ENCODE results near the gene BICRA.
A peak's percentile ranks its signal among the peaks of the same experiment; 100 is the strongest.
"Not testable (repeated sequence)": the region's sequence is repeated elsewhere in the genome, so short reads cannot be mapped to it uniquely, and the experiment has no call there.

BICRA gene

GRCh38 chr19:47663911-47664771, 55.2 kb downstream of the BICRA start:
- peak; percentile 87 for DNase-seq

DNA sequence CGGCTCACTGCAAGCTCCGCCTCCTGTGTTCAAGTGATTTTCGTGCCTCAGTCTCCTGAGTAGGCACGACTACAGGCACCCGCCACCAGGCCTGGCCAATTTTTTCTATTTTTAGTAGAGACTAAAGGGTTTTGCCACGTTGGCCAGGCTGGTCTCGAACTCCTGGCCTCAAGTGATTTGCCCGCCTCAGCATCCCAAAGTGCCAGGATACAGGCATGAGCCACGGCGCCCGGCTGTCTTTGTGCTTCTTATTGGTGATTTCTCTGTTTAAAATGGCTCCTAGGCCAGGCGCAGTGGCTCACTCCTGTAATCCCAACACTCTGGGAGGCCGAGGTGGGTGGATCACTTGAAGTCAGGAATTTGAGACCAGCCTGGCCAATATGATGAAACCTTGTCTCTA, 59.6 kb downstream of the BICRA start:
- not testable (repeated sequence) for DNase-seq

- DNase-seq, result no peak
Measured at GRCh38 chr19:47670736-47671135, 61.8 kb downstream of the BICRA start.

DNA sequence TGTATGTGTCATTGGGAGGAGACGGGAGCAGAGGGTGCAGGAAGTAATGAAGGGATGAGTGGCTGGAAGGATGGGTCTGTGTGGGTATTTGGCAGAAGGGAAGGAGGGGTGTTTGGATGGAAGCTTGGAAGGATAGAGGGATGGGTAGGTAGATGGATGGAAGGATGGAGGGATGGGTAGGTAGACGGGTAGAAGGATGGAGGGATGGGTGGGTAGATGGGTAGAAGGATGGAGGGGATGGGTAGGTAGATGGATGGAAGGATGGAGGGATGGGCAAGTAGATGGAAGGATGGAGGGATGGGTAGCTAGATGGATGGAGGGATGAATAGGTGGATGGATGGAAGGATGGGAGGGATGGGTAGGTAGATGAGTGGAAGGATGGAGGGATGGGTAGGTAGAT, 62.6 kb downstream of the BICRA start:
- no peak for DNase-seq

GRCh38 chr19:47673426-47673825, 64.5 kb downstream of the BICRA start:
- no peak for DNase-seq

- no peak for DNase-seq
Measured at GRCh38 chr19:47674548-47674947, 65.6 kb downstream of the BICRA start.

- no peak for DNase-seq
Measured at GRCh38 chr19:47675271-47675670, 66.3 kb downstream of the BICRA start.

DNA sequence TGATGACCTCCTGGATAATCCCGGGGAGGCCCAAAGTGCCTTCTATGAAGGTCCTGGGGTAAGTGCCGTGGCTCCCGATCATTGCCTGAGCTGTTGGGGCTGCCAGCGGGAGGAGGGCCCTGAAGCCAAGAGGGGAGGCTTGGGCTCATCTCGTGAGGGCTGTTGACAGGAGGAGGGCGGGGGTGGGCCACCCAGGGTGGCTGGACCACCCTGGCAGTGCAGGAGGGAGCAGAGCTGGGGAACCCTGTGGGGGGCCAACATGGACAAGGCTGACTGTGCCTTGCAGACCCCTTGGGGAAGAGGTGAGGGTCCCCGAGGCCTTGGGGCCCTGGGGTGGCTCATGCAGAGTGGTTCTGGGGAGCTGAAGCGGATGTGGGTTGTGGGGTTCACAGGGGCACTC, 66.9 kb downstream of the BICRA start:
- DNase-seq, result no peak

DNA sequence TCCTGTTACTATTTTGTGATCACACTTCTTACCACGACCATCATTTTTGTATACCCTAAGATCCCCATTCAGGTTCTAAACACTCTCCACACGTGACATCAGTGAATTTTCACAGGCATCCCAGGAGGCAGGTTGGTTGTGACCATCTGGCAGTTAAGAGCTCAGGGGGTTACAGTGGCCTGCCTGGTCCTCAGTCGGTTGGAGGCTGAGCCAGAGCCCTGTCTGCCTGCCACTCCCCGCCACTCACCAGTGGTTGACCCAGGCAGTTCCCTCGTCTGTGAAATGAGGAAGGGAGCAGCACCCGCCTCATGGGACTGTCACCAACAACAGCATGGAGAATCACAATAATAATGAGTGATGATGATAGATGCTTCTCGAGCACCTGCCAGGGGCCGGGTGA, 67.9 kb downstream of the BICRA start:
- DNase-seq, result no peak

DNA sequence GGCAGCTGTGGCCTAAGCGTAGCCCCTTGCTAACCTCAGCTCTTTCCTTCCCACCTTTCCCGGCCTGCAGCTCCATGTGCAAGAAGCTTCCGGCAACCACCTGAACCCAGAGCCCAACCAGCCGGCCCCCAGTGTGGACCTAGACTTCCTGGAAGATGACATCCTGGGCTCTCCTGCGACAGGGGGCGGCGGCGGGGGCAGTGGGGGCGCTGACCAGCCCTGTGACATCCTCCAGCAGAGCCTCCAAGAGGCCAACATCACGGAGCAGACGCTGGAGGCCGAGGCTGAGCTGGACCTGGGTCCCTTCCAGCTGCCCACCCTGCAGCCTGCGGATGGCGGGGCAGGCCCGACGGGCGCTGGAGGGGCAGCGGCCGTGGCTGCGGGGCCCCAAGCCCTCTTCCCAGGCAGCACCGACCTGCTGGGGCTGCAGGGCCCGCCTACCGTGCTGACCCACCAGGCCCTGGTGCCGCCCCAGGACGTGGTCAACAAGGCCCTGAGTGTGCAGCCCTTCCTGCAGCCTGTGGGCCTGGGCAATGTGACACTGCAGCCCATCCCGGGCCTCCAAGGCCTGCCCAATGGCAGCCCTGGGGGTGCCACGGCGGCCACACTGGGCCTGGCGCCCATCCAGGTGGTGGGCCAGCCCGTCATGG, 70.4 kb downstream of the BICRA start:
- no peak for DNase-seq

DNA sequence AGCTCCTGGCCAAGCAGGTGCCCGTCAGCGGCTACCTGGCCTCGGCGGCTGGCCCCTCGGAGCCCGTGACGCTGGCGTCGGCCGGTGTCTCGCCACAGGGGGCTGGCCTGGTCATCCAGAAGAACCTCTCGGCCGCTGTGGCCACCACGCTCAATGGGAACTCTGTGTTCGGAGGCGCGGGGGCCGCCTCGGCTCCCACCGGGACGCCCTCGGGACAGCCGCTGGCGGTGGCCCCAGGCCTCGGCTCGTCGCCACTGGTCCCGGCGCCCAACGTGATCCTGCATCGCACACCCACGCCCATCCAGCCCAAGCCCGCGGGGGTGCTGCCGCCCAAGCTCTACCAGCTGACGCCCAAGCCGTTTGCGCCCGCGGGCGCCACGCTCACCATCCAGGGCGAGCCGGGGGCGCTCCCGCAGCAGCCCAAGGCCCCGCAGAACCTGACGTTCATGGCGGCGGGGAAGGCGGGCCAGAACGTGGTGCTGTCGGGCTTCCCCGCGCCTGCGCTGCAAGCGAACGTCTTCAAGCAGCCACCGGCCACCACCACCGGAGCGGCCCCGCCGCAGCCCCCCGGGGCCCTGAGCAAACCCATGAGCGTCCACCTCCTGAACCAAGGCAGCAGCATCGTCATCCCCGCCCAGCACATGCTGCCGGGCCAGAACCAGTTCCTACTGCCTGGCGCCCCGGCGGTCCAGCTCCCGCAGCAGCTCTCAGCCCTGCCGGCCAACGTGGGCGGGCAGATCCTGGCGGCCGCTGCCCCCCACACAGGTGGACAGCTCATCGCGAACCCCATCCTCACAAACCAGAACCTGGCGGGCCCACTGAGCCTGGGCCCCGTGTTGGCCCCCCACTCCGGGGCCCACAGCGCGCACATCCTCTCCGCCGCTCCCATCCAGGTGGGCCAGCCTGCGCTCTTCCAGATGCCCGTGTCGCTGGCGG, 71.3 kb downstream of the BICRA start:
- no peak for DNase-seq

GRCh38 chr19:47680858-47681332, 72.0 kb downstream of the BICRA start:
- DNase-seq, result no peak

- DNase-seq, result no peak
Measured at GRCh38 chr19:47681388-47681787, 72.5 kb downstream of the BICRA start.

DNA sequence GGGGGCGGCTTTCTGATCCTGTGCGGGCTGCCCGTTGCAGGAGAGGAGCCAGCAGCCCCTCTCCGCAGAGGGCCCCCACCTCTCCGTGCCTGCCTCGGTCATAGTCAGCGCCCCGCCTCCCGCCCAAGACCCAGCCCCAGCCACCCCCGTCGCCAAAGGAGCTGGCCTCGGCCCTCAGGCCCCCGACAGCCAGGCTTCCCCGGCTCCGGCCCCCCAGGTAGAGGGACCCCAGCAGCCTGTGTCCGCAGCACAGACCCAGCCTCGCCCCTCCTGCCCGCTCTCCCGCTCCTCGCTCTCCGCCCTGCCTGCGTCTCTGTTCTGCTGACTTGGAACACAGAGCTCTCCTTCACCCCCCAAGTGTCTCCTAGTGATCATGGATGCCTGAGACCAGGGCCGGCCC, 73.0 kb downstream of the BICRA start:
- DNase-seq, result no peak

- no peak for DNase-seq
Measured at GRCh38 chr19:47682939-47683338, 74.0 kb downstream of the BICRA start.

- no peak for DNase-seq
Measured at GRCh38 chr19:47686679-47687450, 77.9 kb downstream of the BICRA start.

GRCh38 chr19:47687906-47688305, 79.0 kb downstream of the BICRA start:
- DNase-seq, result no peak

DNA sequence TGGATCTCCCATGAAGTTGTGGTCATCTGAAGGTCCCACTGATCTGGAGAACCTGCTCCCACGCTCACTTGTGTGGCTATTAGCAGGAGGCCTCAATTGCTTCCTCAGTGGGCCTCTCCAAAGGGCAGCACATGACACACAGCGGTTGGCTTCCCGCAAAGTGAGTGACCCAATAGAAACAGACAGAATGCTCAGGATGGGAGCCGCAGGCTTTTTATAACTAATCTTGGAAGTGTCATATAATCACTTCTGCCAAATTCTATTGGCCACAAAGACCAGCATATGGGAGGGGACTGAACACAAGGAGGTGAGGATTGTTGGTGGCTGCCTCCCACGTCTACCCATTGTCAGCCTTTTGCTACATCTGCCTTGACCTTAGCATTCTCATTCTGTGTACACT, 82.2 kb downstream of the BICRA start:
- no peak for DNase-seq

- DNase-seq, result no peak
Measured at GRCh38 chr19:47691782-47692181, 82.8 kb downstream of the BICRA start.

- no peak for DNase-seq
Measured at GRCh38 chr19:47693489-47693888, 84.6 kb downstream of the BICRA start.

DNA sequence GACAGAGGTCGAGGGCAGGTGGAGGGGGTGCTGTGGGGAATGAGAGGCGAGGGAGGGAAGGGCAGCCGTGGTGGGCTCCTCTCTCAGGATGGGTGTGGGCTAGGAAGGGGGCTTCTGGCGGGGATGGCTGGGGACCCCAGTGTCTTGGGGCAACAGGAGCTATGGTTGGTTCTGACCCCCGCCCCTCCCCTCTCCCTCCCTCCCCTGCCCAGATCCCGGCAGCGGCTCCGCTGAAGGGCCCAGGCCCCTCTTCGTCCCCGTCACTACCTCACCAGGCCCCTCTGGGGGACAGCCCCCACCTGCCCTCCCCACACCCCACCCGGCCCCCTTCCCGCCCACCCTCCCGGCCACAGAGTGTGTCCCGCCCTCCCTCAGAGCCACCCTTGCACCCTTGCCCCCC, 85.0 kb downstream of the BICRA start:
- DNase-seq, result no peak

DNA sequence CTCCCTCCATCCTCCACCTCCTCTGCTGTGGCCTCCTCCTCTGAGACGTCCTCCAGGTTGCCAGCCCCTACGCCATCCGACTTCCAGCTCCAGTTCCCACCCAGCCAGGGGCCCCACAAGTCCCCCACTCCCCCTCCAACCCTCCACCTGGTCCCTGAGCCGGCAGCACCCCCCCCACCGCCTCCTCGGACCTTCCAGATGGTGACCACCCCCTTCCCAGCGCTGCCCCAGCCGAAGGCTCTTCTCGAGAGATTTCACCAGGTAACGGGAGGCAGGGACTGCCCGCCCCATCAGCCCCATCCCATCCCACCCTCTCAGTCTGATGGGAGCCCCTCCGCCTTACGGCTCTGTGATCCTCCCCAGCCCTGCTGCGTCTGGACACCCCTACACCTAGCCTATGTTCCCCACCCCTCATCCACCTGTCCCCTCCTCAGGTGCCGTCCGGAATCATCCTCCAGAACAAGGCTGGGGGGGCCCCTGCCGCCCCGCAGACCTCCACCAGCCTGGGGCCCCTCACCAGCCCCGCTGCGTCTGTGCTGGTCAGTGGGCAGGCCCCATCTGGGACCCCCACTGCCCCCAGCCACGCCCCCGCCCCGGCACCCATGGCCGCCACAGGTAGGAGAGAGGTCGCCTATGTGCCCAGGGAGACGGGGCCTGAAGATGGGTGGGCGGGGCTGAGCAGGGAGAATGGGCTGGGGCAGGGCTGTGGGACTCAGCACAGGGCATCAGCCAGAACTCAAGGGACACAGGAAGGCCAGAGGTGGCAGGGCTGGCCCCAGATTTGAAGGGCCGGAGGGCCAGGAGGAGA, 85.7 kb downstream of the BICRA start:
- DNase-seq, result no peak

Data from GF-D8 (cell line).